Endometrial microvascular endothelial cells (primary cell): ENCODE data around the gene SNRNP70. TPM values are rescaled to one million over a fixed set of nuclear protein-coding genes. Genes with fewer than 3 reads are reported as not detected.

Experiments
- in situ Hi-C: cut with HindIII; loops from 2 replicates; pipeline ENCODE4 v1.10.0; 2017; ENCODE audit warnings: low sequenced_read_pairs, low pct_unique_long_range_greater_than_20kb; ENCODE audit errors: inconsistent ontology term
- total RNA-seq: library from RNA; depleted of rRNA; stranded (reverse); fragments of >200 nt; gene quantifications from one replicate; pipeline ENCODE4 v1.2.3, GENCODE V29; 2015; ENCODE audit errors: inconsistent ontology term

Gene SNRNP70
- total RNA-seq, 1 donor from 2014 or later, result 260 TPM

DNA sequence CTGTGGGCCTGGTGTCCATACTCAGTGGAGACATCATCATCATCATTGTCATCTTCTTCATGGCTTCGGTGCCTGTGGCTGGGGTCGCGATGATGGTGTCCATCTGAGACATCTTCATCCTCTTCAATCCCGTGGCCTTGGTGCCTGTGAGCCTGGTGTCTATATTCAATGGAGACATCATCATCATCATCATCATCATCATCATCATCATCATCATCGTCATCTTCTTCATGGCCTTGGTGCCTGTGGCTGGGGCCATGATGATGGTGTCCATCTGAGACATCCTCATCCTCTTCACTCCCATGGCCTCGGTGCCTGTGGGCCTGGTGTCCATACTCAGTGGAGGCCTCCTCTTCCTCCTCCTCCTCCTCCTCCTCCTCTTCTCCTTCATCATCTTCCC lies 69.0 kb downstream of the SNRNP70 start:
- in situ Hi-C loops, result no loop called here

DNA sequence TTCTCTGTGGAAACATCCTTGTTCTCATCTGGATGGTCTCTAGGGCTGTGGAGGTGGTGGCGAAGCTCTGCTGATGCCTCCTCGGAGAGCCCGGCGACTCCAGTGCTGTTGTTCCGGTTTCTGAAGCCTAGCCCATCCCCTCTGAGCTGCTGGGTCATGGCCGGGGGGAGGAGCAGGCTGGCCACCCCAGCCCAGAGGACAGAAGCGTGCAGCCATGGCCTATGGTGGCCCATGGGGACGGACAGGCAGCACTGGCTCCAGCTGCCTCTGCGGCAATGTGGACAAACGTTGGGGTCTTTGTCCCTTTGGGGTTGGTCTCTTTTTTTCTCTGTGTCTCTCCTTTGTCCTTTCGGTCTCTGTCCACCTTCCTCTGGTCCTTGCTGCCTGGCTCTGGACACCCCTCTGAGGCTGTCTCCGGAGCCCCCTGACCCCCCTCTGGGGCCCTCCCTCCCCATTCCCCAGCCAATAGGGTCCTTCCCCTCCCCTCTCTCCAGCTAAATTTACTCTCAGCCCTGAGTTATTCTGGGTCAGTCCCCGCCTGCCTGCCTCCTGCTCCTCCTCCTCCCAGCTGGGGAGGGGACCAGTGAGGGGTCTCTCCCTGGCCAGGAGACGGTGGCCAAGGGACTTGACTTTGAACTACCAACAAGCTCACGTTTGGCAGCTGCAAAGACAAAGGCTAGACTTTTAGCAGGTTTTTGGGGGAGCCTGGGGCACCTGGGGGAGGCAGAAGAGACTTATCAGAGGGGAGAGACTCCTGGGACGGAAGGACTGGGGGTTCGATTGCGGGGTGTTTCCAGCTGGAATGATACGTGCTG lies 70.0 kb downstream of the SNRNP70 start, which contains the start of gene HRC:
Gene HRC (minus strand): TSS at position 392 of the 815 bp plus-strand sequence. CDS start 159 bp downstream, at position 233.
- in situ Hi-C loops, result no loop called here

DNA sequence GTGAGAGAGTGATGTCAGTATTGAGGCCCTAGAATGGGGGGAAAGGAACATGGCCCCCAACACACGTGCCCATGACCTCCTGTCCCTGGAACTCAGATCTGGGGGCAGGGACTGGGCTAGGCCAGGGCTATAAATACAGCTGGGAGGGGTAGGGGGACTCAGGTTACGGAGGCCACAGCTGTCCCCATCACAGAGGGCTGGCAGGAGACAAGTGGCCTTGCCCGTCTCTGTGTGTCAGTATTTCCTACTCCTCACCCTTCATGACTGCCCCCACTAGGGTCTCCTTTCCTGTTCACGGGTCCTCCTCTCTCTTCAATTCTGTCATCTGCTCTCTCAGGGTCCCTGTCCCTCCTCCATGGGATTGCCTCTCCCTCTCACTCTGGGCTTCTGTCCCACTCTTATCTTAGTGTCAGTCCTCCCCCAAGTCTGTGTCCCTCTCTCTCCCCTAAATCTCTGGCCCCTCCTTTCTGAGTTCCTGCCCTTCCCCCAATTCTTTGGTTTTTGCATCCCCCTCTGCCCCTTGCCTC lies 70.6 kb downstream of the SNRNP70 start:
- in situ Hi-C loops, result no loop called here

DNA sequence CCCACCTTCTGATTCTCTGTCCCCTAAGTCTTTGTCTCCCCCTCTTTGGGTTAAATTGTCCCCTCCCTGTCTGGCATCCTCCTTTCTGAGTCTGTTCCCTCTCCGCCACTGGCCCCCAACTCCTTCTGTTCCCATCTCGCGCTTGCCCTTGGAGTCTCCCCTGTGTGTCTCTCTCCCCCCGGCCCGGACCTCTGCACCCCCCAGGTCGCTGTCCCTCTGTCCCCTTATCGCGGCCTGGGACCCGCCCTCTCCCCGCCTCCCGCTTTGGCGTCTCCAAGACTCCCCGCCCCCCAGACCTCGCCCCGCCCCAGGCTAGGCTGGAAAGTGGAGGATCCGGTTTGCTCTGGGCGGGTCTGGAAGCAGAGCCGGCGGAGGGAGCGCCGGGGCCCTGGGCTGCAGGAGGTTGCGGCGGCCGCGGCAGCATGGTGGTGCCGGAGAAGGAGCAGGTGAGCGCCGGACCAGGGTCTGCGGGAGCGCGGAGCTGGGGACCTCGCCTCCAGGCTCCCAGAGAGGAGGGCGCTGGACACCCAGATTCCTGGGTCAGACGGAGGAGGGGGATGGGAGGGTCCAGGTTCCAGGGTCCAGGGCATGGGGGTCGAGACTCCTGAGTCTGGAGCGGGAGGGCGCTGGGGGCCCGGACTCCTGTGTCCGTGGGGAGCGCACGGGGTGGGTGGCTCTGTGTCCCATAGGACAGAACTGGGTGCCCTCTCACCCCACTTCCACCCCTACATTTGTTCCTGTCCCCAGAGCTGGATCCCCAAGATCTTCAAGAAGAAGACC lies 72.4 kb downstream of the SNRNP70 start, which contains the start of gene TRPM4:
Gene TRPM4 (plus strand): TSS at position 348 of the 780 bp plus-strand sequence. CDS start 75 bp downstream, at position 423.
- in situ Hi-C loops, result no loop called here

Other genes starting within 250 kb of the SNRNP70 start
- 4.5 TPM for gene HSD17B14, start 249.0 kb upstream of the SNRNP70 start, total RNA-seq
- not detected for gene PLEKHA4, start 216.8 kb upstream of the SNRNP70 start, total RNA-seq
- 56.0 TPM for gene PPP1R15A, start 213.0 kb upstream of the SNRNP70 start, total RNA-seq
- gene TULP2, start 186.7 kb upstream of the SNRNP70 start, total RNA-seq, result not detected
- 227 TPM for gene NUCB1, start 185.1 kb upstream of the SNRNP70 start, total RNA-seq
- gene DHDH, start 151.8 kb upstream of the SNRNP70 start, total RNA-seq, result not detected
- gene BAX, start 130.6 kb upstream of the SNRNP70 start, total RNA-seq, result 149 TPM
- gene FTL, start 120.1 kb upstream of the SNRNP70 start, total RNA-seq, result 3,048 TPM
- gene GYS1, start 92.1 kb upstream of the SNRNP70 start, total RNA-seq, result 45.1 TPM
- 267 TPM for gene RUVBL2, start 91.6 kb upstream of the SNRNP70 start, total RNA-seq
- gene LHB, start 68.4 kb upstream of the SNRNP70 start, total RNA-seq, result not detected
- not detected for gene CGB3, start 61.1 kb upstream of the SNRNP70 start, total RNA-seq
- gene CGB2, start 53.6 kb upstream of the SNRNP70 start, total RNA-seq, result not detected
- not detected for gene CGB1, start 48.6 kb upstream of the SNRNP70 start, total RNA-seq
- not detected for gene CGB5, start 41.6 kb upstream of the SNRNP70 start, total RNA-seq
- not detected for gene CGB8, start 36.3 kb upstream of the SNRNP70 start, total RNA-seq
- not detected for gene CGB7, start 27.7 kb upstream of the SNRNP70 start, total RNA-seq
- gene NTF4, start 20.6 kb upstream of the SNRNP70 start, total RNA-seq, result not detected
- not detected for gene KCNA7, start 12.8 kb upstream of the SNRNP70 start, total RNA-seq
- gene LIN7B, start 28.9 kb downstream of the SNRNP70 start, total RNA-seq, result 0.74 TPM
- 0.74 TPM for gene C19orf73, start 33.7 kb downstream of the SNRNP70 start, total RNA-seq
- 1.9 TPM for gene PPFIA3, start 34.1 kb downstream of the SNRNP70 start, total RNA-seq
- gene HRC, start 69.9 kb downstream of the SNRNP70 start, total RNA-seq, result not detected
- 27.8 TPM for gene TRPM4, start 72.3 kb downstream of the SNRNP70 start, total RNA-seq
- gene SLC6A16, start 239.7 kb downstream of the SNRNP70 start, total RNA-seq, result not detected
- gene CD37, start 250.0 kb downstream of the SNRNP70 start, total RNA-seq, result not detected